A673 (cell line): Measurements from ENCODE around the gene TSC22D2.

Experiments
- CTCF ChIP-seq: fragments of 300-800, 200-600 bp; sonication (generic); conservative IDR thresholded peaks from 2 replicates; pipeline ENCODE4 v1.5.1; 2017; ENCODE audit warnings: low read depth, mild to moderate bottlenecking, antibody characterized with exemption, low read length, moderate library complexity, mixed read lengths
- EZH2 ChIP-seq: fragments of 200-600 bp; sonication (generic); IDR thresholded peaks from 2 replicates; pipeline ENCODE4 v1.6.1; 2017; ENCODE audit warnings: borderline replicate concordance, low read depth, mild to moderate bottlenecking, mixed read lengths, antibody characterized with exemption, low read length; ENCODE audit not compliant: poor library complexity, severe bottlenecking

- no peak for TF ChIP-seq CTCF
- TF ChIP-seq EZH2: no peak
These were observed 33.1 kb upstream of the TSC22D2 start for GRCh38 chr3:150374975-150375374.
